Ishikawa (cell line): ENCODE data around the gene CRB1.

Experiments
- EP300 ChIP-seq: IDR thresholded peaks from 2 replicates; pipeline ENCODE4 v1.6.1; 2012; ENCODE audit warnings: borderline replicate concordance
- FOXM1 ChIP-seq: IDR thresholded peaks from 2 replicates; pipeline ENCODE4 v1.6.1; 2012; ENCODE audit warnings: low read depth, borderline replicate concordance
- MAX ChIP-seq: IDR thresholded peaks from 2 replicates; pipeline ENCODE4 v1.6.1; 2012
- NFIC ChIP-seq: IDR thresholded peaks from 2 replicates; pipeline ENCODE4 v1.6.1; 2012
- RAD21 ChIP-seq: IDR thresholded peaks from 2 replicates; pipeline ENCODE4 v1.6.1; 2012; ENCODE audit warnings: low read depth
- TAF1 ChIP-seq: IDR thresholded peaks from 2 replicates; pipeline ENCODE4 v1.6.1; 2012; ENCODE audit warnings: low read depth, mild to moderate bottlenecking
- TCF12 ChIP-seq: IDR thresholded peaks from 2 replicates; pipeline ENCODE4 v1.6.1; 2012; ENCODE audit warnings: low read depth
- USF1 ChIP-seq: IDR thresholded peaks from 2 replicates; pipeline ENCODE4 v1.6.1; 2012
- YY1 ChIP-seq: IDR thresholded peaks from 2 replicates; pipeline ENCODE4 v1.6.1; 2012; ENCODE audit warnings: low read depth
- ZBTB7A ChIP-seq: IDR thresholded peaks from 2 replicates; pipeline ENCODE4 v1.6.1; 2012; ENCODE audit warnings: low read depth

- TF ChIP-seq USF1, result no peak
- TF ChIP-seq YY1, result no peak
- TF ChIP-seq TAF1, result no peak
- TF ChIP-seq NFIC, result no peak
- no peak for TF ChIP-seq FOXM1
- TF ChIP-seq MAX, result no peak
- TF ChIP-seq ZBTB7A, result no peak
- no peak for TF ChIP-seq RAD21
- TF ChIP-seq TCF12, result no peak
- TF ChIP-seq EP300, result no peak
Observed at GRCh38 chr1:197306381-197307062, 38.5 kb downstream of the CRB1 start.
